UCSD-AML1 (cell line): ENCODE measurements around the gene CES2.
A peak's percentile ranks its signal among the peaks of the same experiment; 100 is the strongest.
"Not testable (repeated sequence)": the region's sequence is repeated elsewhere in the genome, so short reads cannot be mapped to it uniquely, and the experiment has no call there.

ENCODE experiments used
- DNase-seq: peaks from one replicate; lab custom pipeline; 2025; ENCODE audit not compliant: unreplicated experiment; lab: John Stamatoyannopoulos, UW

The CES2 gene

DNA sequence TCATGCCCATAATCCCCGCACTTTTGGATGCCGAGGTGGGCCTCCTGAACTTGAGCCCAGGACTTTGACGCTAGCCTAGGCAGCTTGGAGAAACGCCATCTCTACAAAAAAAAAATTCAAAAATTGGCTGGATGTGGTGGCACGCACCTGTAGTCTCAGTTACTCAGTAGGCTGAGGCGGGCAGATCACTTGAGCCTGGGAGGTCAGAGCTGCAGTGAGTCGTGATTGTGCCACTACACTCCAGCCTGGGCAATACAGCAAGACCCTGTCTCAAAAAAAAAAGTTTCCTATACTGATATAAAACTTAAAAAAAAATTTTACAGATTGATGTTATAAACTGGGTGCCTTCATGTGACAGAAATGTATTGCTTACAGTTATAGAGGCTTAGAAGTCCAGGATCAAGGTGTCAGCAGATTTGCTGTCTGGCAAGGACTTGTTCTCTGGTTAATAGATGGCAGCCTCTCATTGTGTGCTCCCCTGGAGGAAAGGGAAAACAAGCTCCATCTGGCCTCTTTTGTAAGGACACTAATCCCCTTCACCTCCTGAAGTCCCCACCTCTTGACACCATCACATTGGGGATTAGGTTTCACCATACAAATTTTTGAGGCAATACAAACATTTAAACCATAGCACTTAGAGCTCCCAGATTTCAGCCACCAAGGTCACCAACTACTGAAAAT, 17.3 kb downstream of the CES2 start:
- DNase-seq: no peak

DNA sequence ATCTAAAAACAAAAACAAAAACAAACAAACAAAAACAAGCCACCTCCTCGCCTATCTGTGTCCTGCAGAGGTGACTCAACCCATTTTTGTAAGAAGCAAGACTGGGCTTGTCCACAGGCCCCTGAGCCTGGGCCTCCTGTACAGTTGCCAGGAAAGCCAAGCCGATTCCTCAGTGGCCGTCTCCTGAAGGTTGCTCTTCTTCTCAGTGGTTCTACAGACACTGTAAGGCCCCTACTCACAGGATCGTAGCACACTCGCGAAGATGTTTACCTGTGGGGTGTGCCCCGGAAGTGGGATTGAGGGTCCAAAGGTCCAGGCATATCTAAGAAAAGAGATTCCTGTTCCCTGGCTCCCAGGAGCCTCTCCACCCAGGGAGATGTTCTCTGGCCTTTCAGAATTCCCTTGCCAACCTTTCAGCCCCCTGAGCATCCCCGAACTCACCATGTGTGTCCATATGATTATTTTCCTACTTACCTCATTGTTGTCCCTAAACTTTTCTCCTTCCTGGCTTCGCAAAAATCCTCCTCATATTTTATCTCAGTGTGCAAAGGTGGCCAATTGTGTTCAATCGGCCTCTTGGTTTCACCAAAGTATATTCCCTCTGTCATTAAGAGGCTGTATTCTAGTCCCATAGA, 18.3 kb downstream of the CES2 start:
- DNase-seq: no peak

DNA sequence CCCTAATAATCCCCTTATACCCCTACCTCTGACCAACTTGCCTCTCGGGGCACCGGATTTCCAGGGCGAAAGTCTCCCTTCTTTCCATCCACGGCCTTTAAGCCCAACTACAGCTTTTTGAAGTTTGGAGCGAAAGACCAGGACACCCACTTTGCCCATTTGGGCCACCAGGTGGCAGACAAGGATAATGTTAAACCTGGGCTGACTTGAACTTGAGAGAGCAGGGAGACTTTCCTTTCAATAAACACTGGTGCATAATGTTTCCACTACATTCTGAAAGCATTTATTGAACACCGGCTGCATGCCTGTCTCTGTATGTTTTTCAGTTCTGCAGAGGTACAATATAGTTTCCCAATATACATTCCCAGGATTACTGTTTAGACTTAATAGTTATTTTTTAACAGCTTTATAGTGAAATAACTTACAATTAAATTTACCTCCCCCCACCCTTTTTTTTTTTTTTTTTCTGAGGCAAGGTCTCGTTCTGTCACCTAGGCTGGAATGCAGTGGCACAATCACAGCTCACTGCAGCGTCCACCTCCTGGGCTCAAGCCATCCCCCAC, 18.9 kb downstream of the CES2 start:
- DNase-seq: peak; percentile 70

DNA sequence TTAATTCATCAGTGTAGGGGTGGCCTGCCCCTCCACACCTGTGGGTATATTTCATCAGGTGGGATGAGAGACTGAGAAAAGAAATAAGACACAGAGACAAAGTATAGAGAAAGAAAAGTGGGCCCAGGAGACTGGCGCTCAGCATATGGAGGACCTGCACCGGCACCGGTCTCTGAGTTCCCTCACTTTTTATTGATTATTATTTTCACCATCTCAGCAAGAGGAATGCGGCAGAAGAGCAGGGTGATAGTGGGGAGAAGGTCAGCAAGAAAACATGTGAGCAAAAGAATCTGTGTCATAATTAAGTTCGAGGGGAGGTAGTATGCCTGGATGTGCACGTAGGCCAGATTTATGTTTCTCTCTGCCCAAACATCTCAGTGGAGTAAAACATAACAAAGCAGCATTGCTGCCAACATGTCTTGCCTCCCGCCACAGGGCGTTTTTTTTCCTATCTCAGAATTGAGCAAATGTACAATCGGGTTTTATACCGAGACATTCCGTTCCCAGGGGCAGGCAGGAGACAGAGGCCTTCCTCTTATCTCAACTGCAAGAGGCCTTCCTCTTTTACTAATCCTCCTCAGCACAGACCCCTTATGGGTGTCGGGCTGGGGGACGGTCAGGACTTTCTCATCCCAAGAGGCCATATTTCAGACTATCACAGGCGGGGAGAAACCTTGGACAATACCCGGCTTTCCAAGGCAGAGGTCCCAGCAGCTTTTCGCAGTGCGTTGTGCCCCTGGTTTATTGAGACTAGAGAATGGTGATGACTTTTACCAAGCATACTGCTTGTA, 20.2 kb downstream of the CES2 start:
- not testable (repeated sequence) for DNase-seq

DNA sequence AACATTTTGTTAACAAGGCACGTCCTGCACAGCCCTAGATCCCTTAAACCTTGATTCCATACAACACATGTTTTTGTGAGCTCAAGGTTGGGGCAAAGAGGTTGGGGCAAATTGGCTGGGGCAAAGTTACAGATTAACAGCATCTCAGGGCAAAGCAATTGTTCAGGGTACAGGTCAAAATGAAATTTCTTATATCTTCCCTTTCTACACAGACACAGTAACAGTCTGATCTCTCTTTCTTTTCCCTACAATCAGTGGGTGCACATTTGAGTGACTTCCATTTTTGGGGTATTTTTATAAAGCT, 20.8 kb downstream of the CES2 start:
- DNase-seq: not testable (repeated sequence)

DNA sequence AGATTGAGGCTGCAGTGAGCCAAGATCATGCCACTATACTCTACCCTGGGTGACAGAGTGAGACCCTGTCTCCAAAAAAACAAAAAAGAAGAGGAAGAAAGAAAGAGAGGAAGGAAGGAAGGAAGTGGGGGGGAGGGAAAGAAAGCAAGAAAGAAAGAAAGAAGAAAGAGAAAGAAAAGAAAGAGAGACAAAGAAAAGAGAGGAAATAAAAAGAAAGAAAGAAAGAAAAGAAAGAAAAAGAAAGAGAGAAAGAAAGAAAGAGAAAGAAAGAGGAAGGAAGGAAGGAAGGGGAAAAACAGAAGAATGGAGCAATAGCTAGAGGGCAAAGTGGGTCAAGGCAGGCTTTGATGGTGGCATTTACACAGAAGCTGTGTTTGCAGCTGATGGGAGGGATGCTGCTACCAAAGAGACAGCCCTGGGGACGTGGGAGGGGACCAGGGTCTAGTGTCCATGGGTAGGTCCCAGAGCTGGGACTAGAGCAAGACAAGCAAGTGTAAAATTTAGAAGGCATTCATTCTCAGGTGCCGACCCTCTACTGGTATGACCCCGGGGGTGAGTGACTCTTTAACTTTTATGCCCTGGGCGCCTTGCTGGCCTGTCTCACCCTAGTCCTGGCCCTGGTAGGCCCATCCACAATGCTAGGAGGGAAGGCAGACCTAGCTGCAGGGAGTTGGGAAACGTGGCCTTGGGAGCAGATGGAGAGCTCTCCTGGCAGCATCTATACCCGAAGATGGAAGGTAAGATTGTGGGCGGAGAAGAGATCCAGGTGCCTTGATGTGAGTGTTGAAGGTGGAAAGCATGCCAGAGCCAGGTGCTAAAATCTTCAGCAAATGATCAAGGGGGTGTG, 23.8 kb downstream of the CES2 start:
- no peak for DNase-seq

DNA sequence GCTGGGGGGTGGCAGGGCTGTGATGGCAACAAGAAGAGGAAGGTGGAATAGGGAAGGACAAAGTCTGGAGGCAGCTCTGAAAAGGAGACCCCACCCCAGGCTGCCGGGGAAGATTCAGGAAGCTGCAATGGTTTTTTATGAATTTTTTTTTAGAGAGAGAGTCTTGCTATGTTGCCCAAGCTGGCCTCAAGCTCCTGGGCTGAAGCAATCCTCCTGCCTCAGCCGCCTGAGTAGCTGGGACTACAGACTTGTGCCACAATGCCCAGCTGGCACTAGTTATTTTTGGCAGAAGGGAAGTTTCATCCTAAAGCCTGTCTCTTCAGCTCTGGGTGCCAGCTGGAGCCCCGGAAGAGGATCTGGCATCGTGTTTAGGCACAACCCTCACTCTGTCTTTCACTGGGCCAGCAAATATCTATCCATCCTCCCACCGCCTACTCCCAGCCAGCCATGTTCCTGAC, 24.4 kb downstream of the CES2 start:
- DNase-seq: no peak

DNA sequence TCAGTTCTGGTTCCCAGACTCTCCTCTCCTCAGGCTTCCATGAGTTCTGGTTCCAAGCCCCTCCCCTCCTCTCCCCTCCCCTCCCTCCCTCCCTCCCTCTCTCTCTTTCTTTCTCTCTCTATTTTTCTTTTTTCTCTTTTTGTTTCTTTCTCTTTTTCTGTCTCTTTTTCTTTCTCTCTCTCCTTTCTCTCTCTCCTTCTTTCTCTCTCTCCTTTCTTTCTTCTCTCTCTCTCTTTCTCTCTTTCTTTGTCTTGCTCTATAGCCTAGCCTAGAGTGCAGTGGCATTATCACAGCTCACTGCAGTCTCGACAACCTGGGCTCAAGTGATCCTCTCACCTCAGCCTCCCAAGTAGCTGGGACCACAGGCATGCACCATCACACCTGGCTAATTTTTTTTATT, 25.0 kb downstream of the CES2 start:
- DNase-seq: no peak

DNA sequence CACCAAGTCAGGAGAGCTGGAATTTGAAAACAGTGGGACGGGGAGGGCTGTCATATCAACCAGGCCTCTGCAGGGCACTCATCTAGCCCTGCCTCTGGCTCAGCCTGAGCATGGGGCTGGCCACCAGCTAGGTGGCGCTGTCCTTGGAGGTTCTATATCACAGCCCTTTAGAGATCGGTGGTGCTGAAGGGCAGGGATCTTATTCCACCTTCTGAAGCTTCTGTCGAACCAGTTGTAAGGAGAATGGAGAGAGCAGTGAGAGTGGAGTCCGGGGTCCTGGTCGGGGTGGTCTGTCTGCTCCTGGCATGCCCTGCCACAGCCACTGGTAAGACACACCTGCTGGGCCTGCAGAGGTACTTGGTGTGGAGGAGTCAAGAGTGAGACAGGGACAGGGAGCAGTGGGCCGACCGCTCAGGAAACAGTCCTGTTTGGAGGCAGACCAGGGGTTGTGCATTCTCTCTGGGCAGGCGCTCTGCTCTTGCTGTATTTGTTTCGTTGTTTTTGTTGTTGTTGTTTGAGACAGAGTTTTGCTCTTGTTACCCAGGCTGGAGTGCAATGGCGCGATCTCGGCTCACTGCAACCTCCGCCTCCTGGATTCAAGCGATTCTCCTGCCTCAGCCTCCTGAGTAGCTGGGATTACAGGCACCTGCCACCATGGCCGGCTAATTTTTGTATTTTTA, 25.9 kb downstream of the CES2 start, which contains the start of gene CES3:
TSS of gene CES3 (plus strand) at position 202 of the 680 bp plus-strand sequence. CDS start at position 244, 42 bp downstream.
- DNase-seq: peak; percentile 85

DNA sequence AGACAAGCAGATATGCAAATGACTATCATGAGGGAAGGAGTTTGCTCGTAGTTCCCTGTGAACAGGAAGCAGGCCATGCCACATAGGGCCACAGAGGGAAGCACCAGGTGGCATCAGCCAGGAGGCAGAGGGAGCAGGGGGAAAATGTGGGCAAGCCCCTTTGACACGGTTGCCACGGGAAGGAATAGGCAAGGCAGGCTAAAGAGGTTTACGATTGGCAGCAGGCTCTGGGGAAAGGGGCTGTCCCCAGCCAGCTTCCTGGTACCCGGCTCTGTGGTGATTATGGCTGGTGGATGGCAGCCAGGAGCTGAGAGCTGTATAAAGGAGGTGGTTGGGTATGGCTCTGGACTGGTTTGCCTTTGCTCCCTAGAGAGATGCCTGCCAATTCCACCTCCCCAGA, 26.6 kb downstream of the CES2 start:
- DNase-seq: peak; percentile 46

DNA sequence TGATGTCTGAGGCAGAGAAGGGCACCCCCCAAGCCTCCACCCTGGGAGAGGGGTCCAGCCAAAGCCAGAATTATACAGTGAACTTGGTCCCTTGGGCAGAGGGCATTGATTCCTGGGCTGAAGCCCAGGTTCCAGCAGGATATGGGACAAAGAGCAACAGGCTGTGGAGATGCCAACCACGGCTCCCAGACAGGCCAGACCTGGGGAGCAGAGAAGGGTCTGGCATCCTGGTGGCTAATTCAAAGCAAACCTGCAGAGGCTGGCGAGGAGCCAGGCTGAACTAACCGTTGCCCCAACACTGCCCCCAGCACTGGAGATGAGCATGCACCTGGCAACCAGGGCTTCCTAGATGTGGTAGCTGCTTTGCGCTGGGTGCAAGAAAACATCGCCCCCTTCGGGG, 28.7 kb downstream of the CES2 start:
- no peak for DNase-seq

DNA sequence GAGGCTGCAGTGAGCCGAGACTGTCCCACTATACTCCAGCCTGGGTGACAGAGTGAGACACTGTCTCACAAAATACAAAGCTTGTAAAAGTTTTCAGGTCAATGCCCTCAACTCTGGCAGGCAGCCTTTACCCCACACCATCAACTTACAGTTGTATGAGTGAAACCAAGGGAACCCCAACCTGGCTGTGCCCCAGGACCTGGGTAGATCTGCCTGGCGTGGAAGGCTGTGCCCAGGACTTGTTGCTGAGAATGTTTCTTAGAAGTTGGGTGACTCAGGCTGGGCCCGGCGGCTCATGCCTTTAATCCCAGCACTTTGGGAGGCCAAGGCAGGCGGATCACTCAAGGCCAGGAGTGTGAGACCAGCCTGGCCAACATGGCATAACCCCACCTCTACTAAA, 33.5 kb downstream of the CES2 start:
- no peak for DNase-seq

DNA sequence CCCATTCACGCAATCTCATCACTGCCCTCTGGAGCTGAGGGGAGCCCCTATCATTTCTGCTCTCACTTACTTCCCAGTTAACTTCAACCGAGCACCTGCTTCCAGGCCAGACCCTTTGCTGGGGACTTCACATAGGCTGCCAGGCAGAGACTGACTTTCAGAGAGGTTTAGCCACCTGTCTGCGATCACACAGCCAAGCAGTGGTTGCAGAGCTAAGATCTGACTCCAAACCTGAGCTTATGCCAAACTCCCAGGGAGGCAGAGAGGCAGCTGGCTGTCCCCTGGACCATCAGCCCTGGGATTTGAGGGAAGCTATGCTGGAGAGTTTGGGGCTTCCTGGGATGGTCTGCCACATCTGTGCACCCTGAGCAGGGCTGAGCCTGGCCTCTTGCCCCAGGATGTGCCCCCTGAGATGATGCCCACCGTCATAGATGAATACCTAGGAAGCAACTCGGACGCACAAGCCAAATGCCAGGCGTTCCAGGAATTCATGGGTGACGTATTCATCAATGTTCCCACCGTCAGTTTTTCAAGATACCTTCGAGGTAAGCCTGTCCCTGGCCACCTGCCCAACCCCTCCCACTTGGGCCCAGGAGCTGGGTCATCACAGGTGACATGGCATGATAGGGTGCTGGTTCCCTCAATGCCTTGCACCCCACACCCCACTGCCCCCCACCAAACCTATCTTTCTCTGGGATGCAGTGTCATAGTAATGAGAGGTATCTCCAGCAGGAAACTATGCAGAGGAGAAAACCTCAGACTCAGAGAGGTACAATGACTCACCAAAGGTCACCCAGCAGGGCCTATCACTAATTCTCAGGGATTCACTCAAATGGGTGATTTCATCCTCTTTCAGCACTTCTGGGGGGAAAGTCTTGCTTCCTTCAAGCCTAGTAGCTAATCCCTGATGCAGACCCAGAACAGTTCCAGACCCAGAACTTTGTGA, 35.7 kb downstream of the CES2 start:
- no peak for DNase-seq

DNA sequence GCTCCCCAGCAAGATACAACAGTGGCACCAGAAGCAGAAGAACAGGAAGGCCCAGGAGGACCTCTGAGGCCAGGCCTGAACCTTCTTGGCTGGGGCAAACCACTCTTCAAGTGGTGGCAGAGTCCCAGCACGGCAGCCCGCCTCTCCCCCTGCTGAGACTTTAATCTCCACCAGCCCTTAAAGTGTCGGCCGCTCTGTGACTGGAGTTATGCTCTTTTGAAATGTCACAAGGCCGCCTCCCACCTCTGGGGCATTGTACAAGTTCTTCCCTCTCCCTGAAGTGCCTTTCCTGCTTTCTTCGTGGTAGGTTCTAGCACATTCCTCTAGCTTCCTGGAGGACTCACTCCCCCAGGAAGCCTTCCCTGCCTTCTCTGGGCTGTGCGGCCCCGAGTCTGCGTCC, 37.7 kb downstream of the CES2 start:
- no peak for DNase-seq

DNA sequence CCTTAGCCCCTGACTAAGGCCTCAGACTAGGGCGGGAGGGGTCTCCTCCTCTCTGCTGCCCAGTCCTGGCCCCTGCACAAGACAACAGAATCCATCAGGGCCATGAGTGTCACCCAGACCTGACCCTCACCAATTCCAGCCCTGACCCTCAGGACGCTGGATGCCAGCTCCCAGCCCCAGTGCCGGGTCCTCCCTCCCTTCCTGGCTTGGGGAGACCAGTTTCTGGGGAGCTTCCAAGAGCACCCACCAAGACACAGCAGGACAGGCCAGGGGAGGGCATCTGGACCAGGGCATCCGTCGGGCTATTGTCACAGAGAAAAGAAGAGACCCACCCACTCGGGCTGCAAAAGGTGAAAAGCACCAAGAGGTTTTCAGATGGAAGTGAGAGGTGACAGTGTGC, 38.4 kb downstream of the CES2 start:
- no peak for DNase-seq

DNA sequence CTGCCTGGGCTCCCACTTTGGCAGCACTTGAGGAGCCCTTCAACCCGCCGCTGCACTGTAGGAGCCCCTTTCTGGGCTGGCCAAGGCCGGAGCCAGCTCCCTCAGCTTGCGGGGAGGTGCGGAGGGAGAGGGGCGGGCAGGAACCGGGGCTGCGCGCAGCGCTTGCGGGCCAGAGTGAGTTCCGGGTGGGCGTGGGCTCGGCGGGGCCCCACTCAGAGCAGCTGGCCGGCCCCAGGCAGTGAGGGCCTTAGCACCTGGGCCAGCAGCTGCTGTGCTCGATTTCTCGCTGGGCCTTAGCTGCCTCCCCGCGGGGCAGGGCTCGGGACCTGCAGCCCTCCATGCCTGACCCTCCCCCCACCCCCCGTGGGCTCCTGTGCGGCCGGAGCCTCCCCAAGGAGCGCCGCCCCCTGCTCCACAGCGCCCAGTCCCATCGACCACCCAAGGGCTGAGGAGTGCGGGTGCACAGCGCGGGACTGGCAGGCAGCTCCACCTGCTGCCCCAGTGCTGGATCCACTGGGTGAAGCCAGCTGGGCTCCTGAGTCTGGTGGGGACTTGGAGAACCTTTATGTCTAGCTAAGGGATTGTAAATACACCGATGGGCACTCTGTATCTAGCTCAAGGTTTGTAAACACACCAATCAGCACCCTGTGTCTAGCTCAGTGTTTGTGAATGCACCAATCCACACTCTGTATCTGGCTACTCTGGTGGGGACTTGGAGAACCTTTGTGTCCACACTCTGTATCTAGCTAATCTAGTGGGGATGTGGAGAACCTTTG, 39.0 kb downstream of the CES2 start:
- not testable (repeated sequence) for DNase-seq

DNA sequence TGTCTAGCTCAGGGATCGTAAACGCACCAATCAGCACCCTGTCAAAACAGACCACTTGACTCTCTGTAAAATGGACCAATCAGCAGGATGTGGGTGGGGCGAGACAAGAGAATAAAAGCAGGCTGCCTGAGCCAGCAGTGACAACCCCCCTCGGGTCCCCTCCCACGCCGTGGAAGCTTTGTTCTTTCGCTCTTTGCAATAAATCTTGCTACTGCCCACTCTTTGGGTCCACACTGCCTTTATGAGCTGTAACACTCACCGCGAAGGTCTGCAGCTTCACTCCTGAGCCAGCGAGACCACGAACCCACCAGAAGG, 39.6 kb downstream of the CES2 start:
- not testable (repeated sequence) for DNase-seq

DNA sequence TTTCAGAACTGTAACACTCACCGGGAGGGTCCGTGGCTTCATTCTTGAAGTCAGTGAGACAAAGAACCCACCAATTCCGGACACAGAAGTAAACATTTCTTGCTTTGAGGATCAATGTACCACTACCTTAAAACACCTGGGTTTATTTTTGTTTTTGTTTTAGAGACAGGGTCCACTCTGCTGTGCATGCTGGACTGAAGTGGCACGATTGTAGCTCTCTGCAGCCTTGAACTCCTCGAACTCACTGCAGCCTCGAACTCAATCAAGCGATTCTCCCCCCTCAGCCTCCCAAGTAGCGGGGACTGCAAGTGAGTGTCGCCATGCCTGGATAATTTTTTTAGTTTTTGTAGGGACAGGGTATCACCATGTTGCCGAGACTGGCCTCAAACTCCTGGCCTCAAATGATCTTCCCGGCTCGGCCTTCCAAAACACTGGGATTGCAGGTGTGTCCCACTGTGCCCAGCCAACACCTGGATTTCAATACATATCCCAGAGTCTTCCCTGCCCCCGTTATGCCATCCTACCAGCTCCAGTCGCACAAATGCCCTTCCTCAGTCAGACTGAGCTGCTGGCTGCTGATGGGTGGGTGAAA, 40.1 kb downstream of the CES2 start:
- no peak for DNase-seq
